ENCODE data around the gene ANKRD12. TPM values are rescaled to one million over a fixed set of nuclear protein-coding genes. Genes with fewer than 3 reads are reported as not detected.

Gene ANKRD12
- total RNA-seq, 1 donor from 2014 or later, result 44.1 TPM

GRCh38 chr18:9104244-9104901, 32.2 kb upstream of the ANKRD12 start:
- no peak for ATAC-seq
- DNase-seq (ENCODE audit: missing footprints), result no peak
- intact Hi-C loops (cut with DNase I), result no loop called here

- no peak for ATAC-seq
- intact Hi-C loops (cut with DNase I), result no loop called here
- DNase-seq (ENCODE audit: missing footprints), result no peak
Measured at GRCh38 chr18:9105420-9105819, 31.2 kb upstream of the ANKRD12 start.

GRCh38 chr18:9106094-9106493, 30.5 kb upstream of the ANKRD12 start:
- intact Hi-C loops (cut with DNase I), result no loop called here
- ATAC-seq, result no peak

GRCh38 chr18:9106800-9107584, 29.6 kb upstream of the ANKRD12 start:
- ATAC-seq (no peak), DNase-seq (ENCODE audit: missing footprints) (no peak)
- intact Hi-C loops (cut with DNase I), result no loop called here

More at GRCh38 chr18:9106094-9106493, 30.5 kb upstream of the ANKRD12 start:
- no peak for DNase-seq (ENCODE audit: missing footprints)

DNA sequence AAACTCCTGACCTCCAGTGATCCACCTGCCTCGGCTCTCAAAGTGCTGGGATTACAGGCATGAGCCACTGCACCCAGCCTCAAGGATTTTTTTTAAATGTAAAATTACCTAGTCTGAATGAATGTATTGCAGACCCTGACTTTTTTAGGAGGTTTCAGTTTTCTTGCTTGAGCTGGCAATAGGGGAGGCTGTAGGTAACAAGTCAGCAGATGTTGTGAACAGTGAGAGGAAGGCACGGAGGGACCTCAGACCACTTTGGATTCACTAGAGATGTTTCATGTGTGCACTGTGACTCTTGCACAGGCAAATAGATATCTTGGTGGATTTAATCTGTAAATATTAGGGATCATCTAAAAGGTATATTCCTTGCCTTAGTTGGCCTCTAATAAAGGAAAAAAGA, 27.7 kb upstream of the ANKRD12 start:
- ATAC-seq (no peak), DNase-seq (ENCODE audit: missing footprints) (no peak)
- intact Hi-C loops (cut with DNase I), result no loop called here

- intact Hi-C loops (cut with DNase I), result no loop called here
- ATAC-seq (no peak), DNase-seq (ENCODE audit: missing footprints) (no peak)
Measured at GRCh38 chr18:9109523-9109922, 27.1 kb upstream of the ANKRD12 start.

GRCh38 chr18:9113468-9114149, 23.0 kb upstream of the ANKRD12 start:
- DNase-seq (ENCODE audit: missing footprints) (no peak), ATAC-seq (no peak)
- intact Hi-C loops (cut with DNase I), result no loop called here

GRCh38 chr18:9115984-9116383, 20.6 kb upstream of the ANKRD12 start:
- ATAC-seq (no peak), DNase-seq (ENCODE audit: missing footprints) (no peak)
- intact Hi-C loops (cut with DNase I), result no loop called here

GRCh38 chr18:9117980-9118841, 18.4 kb upstream of the ANKRD12 start:
- no peak for DNase-seq (ENCODE audit: missing footprints)
- intact Hi-C loops (cut with DNase I), result no loop called here
- ATAC-seq, result no peak

GRCh38 chr18:9120796-9121195, 15.8 kb upstream of the ANKRD12 start:
- DNase-seq (ENCODE audit: missing footprints) (no peak), ATAC-seq (no peak)
- intact Hi-C loops (cut with DNase I), result no loop called here

DNA sequence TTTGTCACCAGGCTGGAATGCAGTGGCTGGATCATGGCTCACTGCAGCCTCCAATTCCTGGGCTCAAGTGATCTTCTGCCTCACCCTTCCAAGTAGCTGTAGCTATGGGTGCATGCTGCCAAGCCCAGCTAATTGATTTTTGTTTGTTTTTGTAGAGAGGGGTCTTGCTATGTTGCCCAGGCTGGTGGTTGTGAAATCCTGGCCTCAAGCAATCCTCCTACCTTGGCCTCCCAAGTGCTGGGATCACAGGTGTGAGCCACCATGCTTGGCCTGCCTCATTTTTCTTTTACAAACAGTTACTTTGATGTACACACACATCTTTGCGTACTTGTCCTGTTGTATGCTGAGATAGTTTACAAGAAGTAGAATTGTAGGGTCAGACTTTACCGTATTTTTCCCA, 13.1 kb upstream of the ANKRD12 start:
- intact Hi-C loops (cut with DNase I), result no loop called here
- ATAC-seq, result no peak

GRCh38 chr18:9124824-9125223, 11.8 kb upstream of the ANKRD12 start:
- DNase-seq (ENCODE audit: missing footprints) (no peak), ATAC-seq (no peak)
- intact Hi-C loops (cut with DNase I), result no loop called here

More for the DNA sequence above, 13.1 kb upstream of the ANKRD12 start:
- DNase-seq (ENCODE audit: missing footprints), result no peak

- ATAC-seq (peak; percentile 79), DNase-seq (ENCODE audit: missing footprints) (no peak)
- intact Hi-C loops (cut with DNase I), result no loop called here
Measured at GRCh38 chr18:9126337-9126736, 10.2 kb upstream of the ANKRD12 start.

GRCh38 chr18:9130195-9130594, 6.4 kb upstream of the ANKRD12 start:
- DNase-seq (ENCODE audit: missing footprints) (no peak), ATAC-seq (no peak)
- intact Hi-C loops (cut with DNase I), result no loop called here

DNA sequence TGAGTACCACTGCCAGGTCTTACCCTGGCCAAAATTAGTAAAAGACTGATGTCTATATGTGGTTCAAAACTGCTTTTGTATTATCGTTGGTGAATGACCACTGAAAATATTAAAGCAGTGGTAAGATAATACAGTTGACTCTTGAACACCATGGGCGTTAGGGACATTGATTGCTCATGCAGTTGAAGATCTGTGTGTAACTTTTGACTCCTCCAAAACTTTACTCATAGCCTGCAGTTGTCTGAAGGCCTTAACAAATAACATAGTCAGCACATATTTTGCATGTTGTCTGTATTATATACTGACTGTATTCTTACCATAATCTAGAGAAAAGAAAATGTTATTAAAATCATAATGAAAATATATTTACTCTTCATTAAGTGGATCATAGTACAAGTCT, 5.8 kb upstream of the ANKRD12 start:
- intact Hi-C loops (cut with DNase I), result no loop called here

GRCh38 chr18:9132628-9133027, 4.0 kb upstream of the ANKRD12 start:
- ATAC-seq (no peak), DNase-seq (ENCODE audit: missing footprints) (no peak)
- intact Hi-C loops (cut with DNase I), result no loop called here

More for the DNA sequence above, 5.8 kb upstream of the ANKRD12 start:
- no peak for DNase-seq (ENCODE audit: missing footprints)
- no peak for ATAC-seq

GRCh38 chr18:9133225-9133624, 3.4 kb upstream of the ANKRD12 start:
- DNase-seq (ENCODE audit: missing footprints) (no peak), ATAC-seq (no peak)
- intact Hi-C loops (cut with DNase I), result no loop called here

DNA sequence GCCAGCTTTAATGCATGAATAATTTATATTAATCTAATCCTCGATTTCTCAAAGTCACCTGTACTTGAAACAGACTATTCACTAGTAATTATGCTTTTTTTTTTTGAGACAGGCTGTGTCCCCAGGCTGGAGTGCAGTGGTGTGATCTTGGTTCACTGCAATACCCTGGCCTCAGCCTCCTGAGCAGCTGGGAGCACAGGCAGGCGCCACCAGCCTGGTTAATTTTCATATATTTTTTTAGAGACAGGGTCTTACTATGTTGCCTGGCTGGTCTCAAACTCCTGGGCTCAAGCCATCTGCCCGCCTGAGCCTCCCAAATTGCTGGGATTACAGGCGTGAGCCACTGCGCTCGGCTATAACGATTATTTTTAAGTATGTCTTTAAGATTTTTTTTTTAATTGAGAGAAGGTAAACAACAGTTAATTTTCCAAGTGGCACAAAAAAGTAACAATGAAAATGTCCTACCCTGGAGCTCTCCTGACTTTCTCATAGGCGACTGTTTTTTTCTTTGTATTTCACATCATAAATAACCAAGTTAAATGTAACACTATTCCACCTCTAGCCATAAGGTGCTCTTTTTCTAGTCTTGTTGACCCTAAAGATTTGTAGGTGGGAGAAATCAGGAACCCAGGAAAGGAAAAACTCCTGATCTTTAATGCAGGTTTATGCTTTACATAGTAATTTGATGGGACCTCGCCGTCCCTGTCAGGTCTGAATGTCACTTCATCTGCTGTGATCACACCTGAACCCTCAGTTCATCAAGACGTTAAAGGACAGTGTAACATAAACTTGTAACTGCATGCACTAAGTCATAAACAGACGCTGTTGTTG, 1.3 kb upstream of the ANKRD12 start:
- DNase-seq (ENCODE audit: missing footprints) (no peak), ATAC-seq (no peak)
- intact Hi-C loops (cut with DNase I), result no loop called here

Data from Right ventricle myocardium inferior (tissue), 1 donor.